ENCODE data around the gene LYPD4.
"Not testable (repeated sequence)": the region's sequence is repeated elsewhere in the genome, so short reads cannot be mapped to it uniquely, and the experiment has no call there.

The LYPD4 gene

GRCh38 chr19:41844601-41845000 lies at the start of gene LYPD4:
Gene LYPD4, minus strand, starts transcription at chr19:41844683. Its CDS starts 5,398 bp downstream, at chr19:41839285.
- no peak for DNase-seq

GRCh38 chr19:41893899-41894298 lies 49.4 kb upstream of the LYPD4 start:
- no peak for DNase-seq

GRCh38 chr19:41892173-41892902 lies 47.9 kb upstream of the LYPD4 start:
- DNase-seq = no peak

- DNase-seq = peak; percentile 32
These were observed 46.5 kb upstream of the LYPD4 start for GRCh38 chr19:41890936-41891335.

GRCh38 chr19:41889896-41890295 lies 45.4 kb upstream of the LYPD4 start:
- no peak for DNase-seq

- DNase-seq = no peak
These were observed 44.4 kb upstream of the LYPD4 start for GRCh38 chr19:41888926-41889325.

- DNase-seq = no peak
These were observed 43.4 kb upstream of the LYPD4 start for GRCh38 chr19:41887711-41888382.

GRCh38 chr19:41886761-41887710 lies 42.6 kb upstream of the LYPD4 start:
- DNase-seq = no peak

- peak; percentile 96 for DNase-seq
These were observed 39.6 kb upstream of the LYPD4 start for GRCh38 chr19:41883821-41884733.

- DNase-seq = no peak
These were observed 39.0 kb upstream of the LYPD4 start for GRCh38 chr19:41883463-41883820.

GRCh38 chr19:41882568-41883462 lies 38.3 kb upstream of the LYPD4 start, which contains the start of gene ARHGEF1:
Gene ARHGEF1, plus strand, starts transcription at chr19:41883184. Its CDS starts 4,899 bp downstream, at chr19:41888083.
- DNase-seq = peak; percentile 10

- DNase-seq = no peak
These were observed 35.8 kb upstream of the LYPD4 start for GRCh38 chr19:41880329-41880708.

- DNase-seq = no peak
These were observed 35.3 kb upstream of the LYPD4 start for GRCh38 chr19:41879670-41880328.

GRCh38 chr19:41879080-41879479 lies 34.6 kb upstream of the LYPD4 start:
- no peak for DNase-seq

- no peak for DNase-seq
These were observed 33.7 kb upstream of the LYPD4 start for GRCh38 chr19:41877916-41878905.

- no peak for DNase-seq
These were observed 32.7 kb upstream of the LYPD4 start, which contains the start of gene CD79A for GRCh38 chr19:41876847-41877832. Gene CD79A, plus strand, starts transcription at chr19:41877279. Its CDS starts 26 bp downstream, at chr19:41877305.

- DNase-seq = not testable (repeated sequence)
These were observed 31.5 kb upstream of the LYPD4 start for GRCh38 chr19:41875973-41876372.

Measured in NCI-H2171 treated with DMSO at 0.1 percent for 48 hours (cell line).